ENCODE results near the gene CLK3.

The CLK3 gene

DNA sequence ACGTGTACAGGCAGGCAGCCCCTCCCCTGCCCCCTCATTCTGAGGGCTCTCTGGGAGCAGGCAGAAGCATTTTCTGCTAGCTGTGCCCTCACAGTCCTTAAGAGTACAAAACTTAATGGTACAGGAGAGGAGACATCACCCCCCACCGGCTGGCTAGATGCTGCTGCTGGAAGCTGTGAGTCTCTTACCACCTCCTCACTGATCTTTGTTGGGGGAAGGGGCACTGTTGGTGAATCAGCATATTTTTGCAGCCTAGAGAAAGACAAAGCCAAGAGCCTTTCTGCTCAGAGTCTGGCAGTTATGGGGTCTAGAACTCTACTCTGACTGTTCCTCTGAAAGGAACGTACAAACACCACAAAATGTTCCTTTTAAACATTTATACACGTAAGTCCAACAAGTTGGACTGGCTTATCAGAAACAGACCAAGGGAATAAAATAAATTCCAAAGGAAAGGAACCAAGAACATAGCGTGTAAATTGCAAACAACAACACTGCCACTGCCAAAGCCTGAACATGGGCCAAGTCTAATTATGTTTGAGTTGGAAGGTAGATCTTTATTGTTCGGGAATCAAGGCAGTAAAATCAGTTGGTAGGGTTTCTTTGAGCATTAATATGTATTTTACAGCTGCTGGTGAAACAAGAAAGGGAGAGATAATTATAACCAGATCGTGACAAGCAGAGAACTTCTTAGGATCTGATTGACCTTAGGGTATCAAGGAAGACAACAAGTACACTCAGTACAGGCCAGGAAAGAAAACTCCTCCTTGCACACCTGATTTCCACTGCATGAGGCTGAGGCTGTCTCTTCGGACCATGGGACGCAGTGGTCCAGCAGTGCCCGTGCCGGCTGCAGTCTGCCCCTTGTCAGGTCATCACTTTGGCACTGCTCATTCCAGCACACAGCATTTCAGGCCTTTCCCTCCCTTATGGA is 27.4 kb downstream of the CLK3 start:
- Histone ChIP-seq H3K79me1 (ENCODE audit: low read length) (no peaks in the 10 kb centered on the region), H2BK12ac (ENCODE audit: low read length) (no peak overlapping the region), H2BK120ac (ENCODE audit: insufficient read depth, low read length, poor library complexity) (no peak overlapping the region), H3K4me3 (ENCODE audit: low read depth, low read length) (no peak overlapping the region), H4K8ac (ENCODE audit: low read depth, low read length) (no peak overlapping the region), H3K23ac (ENCODE audit: low read length) (no peak overlapping the region), H3K79me2 (ENCODE audit: control insufficient read depth, insufficient read depth, low read length, poor library complexity) (no peaks in the 10 kb centered on the region), H4K91ac (ENCODE audit: low read depth, low read length) (no peak overlapping the region), H3K14ac (ENCODE audit: low read length) (no peak overlapping the region), H4K12ac (ENCODE audit: low read depth, low read length) (no peak overlapping the region), H3K36me3 (ENCODE audit: control insufficient read depth in 1 of 2, insufficient read depth in 2 of 2, low read length in 2 of 2) (peaks cover 4 to 9% of the 10 kb centered on the region in 2 experiments), H3K27ac (ENCODE audit: low read depth, low read length) (peak overlapping the region; percentile 46), H3K18ac (ENCODE audit: low read length) (no peak overlapping the region), H2AK5ac (ENCODE audit: low read length) (no peak overlapping the region), H3K4me1 (ENCODE audit: control insufficient read depth in 1 of 2, insufficient read depth in 2 of 2, low read length in 2 of 2) (peaks cover 9 to 16% of the 10 kb centered on the region in 2 experiments), H3K27me3 (ENCODE audit: insufficient read depth, low read length) (no peaks in the 10 kb centered on the region), H3K9ac (ENCODE audit: low read length) (no peak overlapping the region), H3K4ac (ENCODE audit: low read depth, low read length) (no peak overlapping the region), H3K4me2 (ENCODE audit: low read length) (peak overlapping the region; percentile 35), H2AFZ (ENCODE audit: insufficient read depth, low read length, poor library complexity) (no peak overlapping the region), H3K9me3 (ENCODE audit: insufficient read depth, low read depth, low read length) (no peaks in the 10 kb centered on the region), H2BK5ac (ENCODE audit: low read depth, low read length, poor library complexity) (no peak overlapping the region)
- WGBS (ENCODE audit: extremely low coverage, insufficient coverage, insufficient read length), result no CpG with 5 or more reads among the region's 11 CpGs
- DNase-seq, result no peak

DNA sequence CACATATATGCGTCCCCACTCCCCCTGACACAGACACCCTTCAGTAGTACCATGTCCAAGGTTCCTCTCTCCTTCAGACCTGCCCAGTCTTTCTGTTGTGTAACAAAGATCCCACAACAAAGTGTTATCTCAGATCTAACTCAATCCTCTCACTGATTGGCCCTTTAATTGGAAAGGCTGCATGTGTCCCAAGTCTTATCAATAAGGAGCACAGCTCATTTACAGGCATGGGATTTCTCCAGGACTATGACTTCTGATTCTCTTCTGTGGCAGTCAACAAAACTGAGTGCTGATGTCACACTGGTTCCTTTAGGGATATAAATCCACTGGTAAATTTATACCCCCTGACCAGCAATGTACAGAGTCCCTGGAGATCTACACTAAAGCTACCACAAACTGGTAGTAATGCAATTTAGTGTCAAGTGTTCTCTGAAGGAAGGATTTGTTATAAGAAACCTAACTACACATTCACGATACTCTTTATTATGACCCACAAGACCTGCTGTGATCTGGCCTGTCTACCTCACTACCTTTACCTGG is 28.1 kb downstream of the CLK3 start:
- Histone ChIP-seq H3K9ac (ENCODE audit: low read length) (no peak overlapping the region), H3K4me2 (ENCODE audit: low read length) (no peak overlapping the region), H2AFZ (ENCODE audit: insufficient read depth, low read length, poor library complexity) (no peak overlapping the region), H3K36me3 (ENCODE audit: control insufficient read depth in 1 of 2, insufficient read depth in 2 of 2, low read length in 2 of 2) (peaks cover 4 to 9% of the 10 kb centered on the region in 2 experiments), H2BK5ac (ENCODE audit: low read depth, low read length, poor library complexity) (no peak overlapping the region), H3K14ac (ENCODE audit: low read length) (no peak overlapping the region), H4K91ac (ENCODE audit: low read depth, low read length) (no peak overlapping the region), H4K8ac (ENCODE audit: low read depth, low read length) (no peak overlapping the region), H3K4me1 (ENCODE audit: control insufficient read depth in 1 of 2, insufficient read depth in 2 of 2, low read length in 2 of 2) (peaks cover 11 to 20% of the 10 kb centered on the region in 2 experiments), H3K18ac (ENCODE audit: low read length) (no peak overlapping the region), H4K12ac (ENCODE audit: low read depth, low read length) (no peak overlapping the region), H3K27me3 (ENCODE audit: insufficient read depth, low read length) (no peaks in the 10 kb centered on the region), H3K79me1 (ENCODE audit: low read length) (no peaks in the 10 kb centered on the region), H2BK120ac (ENCODE audit: insufficient read depth, low read length, poor library complexity) (no peak overlapping the region), H3K4me3 (ENCODE audit: low read depth, low read length) (no peak overlapping the region), H3K9me3 (ENCODE audit: insufficient read depth, low read depth, low read length) (no peaks in the 10 kb centered on the region), H3K23ac (ENCODE audit: low read length) (no peak overlapping the region), H3K79me2 (ENCODE audit: control insufficient read depth, insufficient read depth, low read length, poor library complexity) (no peaks in the 10 kb centered on the region), H3K4ac (ENCODE audit: low read depth, low read length) (no peak overlapping the region), H2AK5ac (ENCODE audit: low read length) (no peak overlapping the region), H3K27ac (ENCODE audit: low read depth, low read length) (no peak overlapping the region), H2BK12ac (ENCODE audit: low read length) (no peak overlapping the region)
- no CpG with 5 or more reads among the region's 2 CpGs for WGBS (ENCODE audit: extremely low coverage, insufficient coverage, insufficient read length)
- DNase-seq, result no peak

DNA sequence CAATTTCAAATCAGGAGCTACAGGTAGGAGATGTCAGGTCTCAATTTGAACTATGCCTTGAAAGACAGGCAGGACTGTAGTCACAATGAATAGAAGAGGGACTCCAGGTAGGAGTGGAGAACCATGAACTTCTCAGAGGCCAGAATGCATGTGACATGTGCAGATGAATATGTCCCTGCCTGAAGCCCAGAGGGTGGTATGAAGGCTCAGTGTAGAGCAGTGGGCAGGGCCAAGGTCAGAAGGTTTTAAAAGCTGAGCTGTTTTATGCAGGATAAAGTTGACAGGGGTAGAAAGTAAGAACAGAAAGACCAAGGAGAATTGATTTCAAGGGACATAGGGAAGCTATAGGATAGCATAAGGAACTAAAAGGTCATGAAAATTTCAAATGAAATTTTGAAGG is 30.8 kb downstream of the CLK3 start:
- Histone ChIP-seq H4K91ac (ENCODE audit: low read depth, low read length) (no peak overlapping the region), H3K9ac (ENCODE audit: low read length) (no peak overlapping the region), H2BK120ac (ENCODE audit: insufficient read depth, low read length, poor library complexity) (no peak overlapping the region), H4K8ac (ENCODE audit: low read depth, low read length) (no peak overlapping the region), H4K12ac (ENCODE audit: low read depth, low read length) (no peak overlapping the region), H3K4me3 (ENCODE audit: low read depth, low read length) (no peak overlapping the region), H3K14ac (ENCODE audit: low read length) (no peak overlapping the region), H3K79me2 (ENCODE audit: control insufficient read depth, insufficient read depth, low read length, poor library complexity) (no peaks in the 10 kb centered on the region), H2AFZ (ENCODE audit: insufficient read depth, low read length, poor library complexity) (no peak overlapping the region), H3K4me2 (ENCODE audit: low read length) (no peak overlapping the region), H2BK12ac (ENCODE audit: low read length) (no peak overlapping the region), H3K23ac (ENCODE audit: low read length) (no peak overlapping the region), H3K4me1 (ENCODE audit: control insufficient read depth in 1 of 2, insufficient read depth in 2 of 2, low read length in 2 of 2) (peaks cover 11 to 20% of the 10 kb centered on the region in 2 experiments), H2AK5ac (ENCODE audit: low read length) (no peak overlapping the region), H3K4ac (ENCODE audit: low read depth, low read length) (no peak overlapping the region), H3K9me3 (ENCODE audit: insufficient read depth, low read depth, low read length) (peaks cover 2% of the 10 kb centered on the region), H3K79me1 (ENCODE audit: low read length) (no peaks in the 10 kb centered on the region), H3K27me3 (ENCODE audit: insufficient read depth, low read length) (no peaks in the 10 kb centered on the region), H3K18ac (ENCODE audit: low read length) (no peak overlapping the region), H3K36me3 (ENCODE audit: control insufficient read depth in 1 of 2, insufficient read depth in 2 of 2, low read length in 2 of 2) (peaks cover 0 to 2% of the 10 kb centered on the region in 2 experiments), H3K27ac (ENCODE audit: low read depth, low read length) (no peak overlapping the region), H2BK5ac (ENCODE audit: low read depth, low read length, poor library complexity) (no peak overlapping the region)
- no peak for DNase-seq

DNA sequence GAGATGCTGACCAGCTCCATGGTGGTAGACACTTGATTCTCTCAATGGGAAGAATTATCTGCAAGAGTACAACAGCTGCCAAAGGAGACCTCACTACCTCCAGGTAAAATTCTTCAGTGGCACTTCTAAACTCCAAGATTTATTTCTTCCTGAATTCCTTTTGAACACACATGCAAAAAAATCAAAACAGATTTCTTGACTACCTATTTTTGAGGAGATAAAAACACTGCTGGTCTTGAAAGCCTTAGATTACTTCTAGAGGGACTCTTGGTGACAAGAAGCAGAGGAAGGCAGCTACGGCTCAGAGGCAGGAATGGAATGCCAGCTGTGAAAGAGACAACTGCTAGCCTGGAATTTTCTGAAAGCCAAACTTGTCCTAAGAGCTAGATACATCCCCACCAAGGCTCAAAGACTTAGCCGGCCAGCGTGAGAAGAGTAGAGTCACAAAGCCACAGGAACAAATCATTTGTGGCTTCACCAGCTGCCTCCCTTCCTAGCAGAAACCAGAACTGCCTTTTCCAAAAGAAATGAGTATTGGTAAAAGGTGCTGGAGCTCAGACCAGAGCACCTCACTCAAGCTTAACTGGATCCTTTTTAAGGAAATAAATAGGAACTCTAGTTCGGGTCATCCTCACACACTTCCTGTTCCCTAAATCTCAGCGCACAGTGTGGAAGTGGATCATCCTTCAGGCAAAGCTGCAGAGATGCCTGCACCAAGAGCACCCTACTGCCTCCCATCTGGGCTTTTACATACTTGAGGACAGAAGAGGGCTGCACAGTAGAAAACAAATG is 32.6 kb downstream of the CLK3 start:
- Histone ChIP-seq H3K18ac (ENCODE audit: low read length) (no peak overlapping the region), H3K4me1 (ENCODE audit: control insufficient read depth in 1 of 2, insufficient read depth in 2 of 2, low read length in 2 of 2) (peaks cover 8 to 11% of the 10 kb centered on the region in 2 experiments), H2BK5ac (ENCODE audit: low read depth, low read length, poor library complexity) (no peak overlapping the region), H3K4me2 (ENCODE audit: low read length) (no peak overlapping the region), H3K9ac (ENCODE audit: low read length) (no peak overlapping the region), H3K14ac (ENCODE audit: low read length) (no peak overlapping the region), H2AK5ac (ENCODE audit: low read length) (no peak overlapping the region), H4K8ac (ENCODE audit: low read depth, low read length) (no peak overlapping the region), H3K23ac (ENCODE audit: low read length) (no peak overlapping the region), H3K4me3 (ENCODE audit: low read depth, low read length) (no peak overlapping the region), H2AFZ (ENCODE audit: insufficient read depth, low read length, poor library complexity) (no peak overlapping the region), H3K79me1 (ENCODE audit: low read length) (no peaks in the 10 kb centered on the region), H3K9me3 (ENCODE audit: insufficient read depth, low read depth, low read length) (peaks cover 2% of the 10 kb centered on the region), H3K4ac (ENCODE audit: low read depth, low read length) (no peak overlapping the region), H3K79me2 (ENCODE audit: control insufficient read depth, insufficient read depth, low read length, poor library complexity) (no peaks in the 10 kb centered on the region), H2BK120ac (ENCODE audit: insufficient read depth, low read length, poor library complexity) (no peak overlapping the region), H3K27ac (ENCODE audit: low read depth, low read length) (no peak overlapping the region), H4K91ac (ENCODE audit: low read depth, low read length) (no peak overlapping the region), H2BK12ac (ENCODE audit: low read length) (no peak overlapping the region), H3K27me3 (ENCODE audit: insufficient read depth, low read length) (no peaks in the 10 kb centered on the region), H3K36me3 (ENCODE audit: control insufficient read depth in 1 of 2, insufficient read depth in 2 of 2, low read length in 2 of 2) (peaks cover 0 to 2% of the 10 kb centered on the region in 2 experiments), H4K12ac (ENCODE audit: low read depth, low read length) (no peak overlapping the region)
- DNase-seq, result peak; percentile 84 to 92
- WGBS (ENCODE audit: extremely low coverage, insufficient coverage, insufficient read length), result no CpG with 5 or more reads among the region's 5 CpGs
